HK-2 (cell line): ENCODE data around the gene SLC37A1.
A peak's percentile ranks its signal among the peaks of the same experiment; 100 is the strongest.

ENCODE experiments used
- DNase-seq: peaks from one replicate; pipeline ENCODE4 v3.0.0-alpha.2; 2018; ENCODE audit not compliant: unreplicated experiment

The SLC37A1 gene

GRCh38 chr21:42479582-42479981 is 34.1 kb upstream of the SLC37A1 start:
- no peak for DNase-seq

DNA sequence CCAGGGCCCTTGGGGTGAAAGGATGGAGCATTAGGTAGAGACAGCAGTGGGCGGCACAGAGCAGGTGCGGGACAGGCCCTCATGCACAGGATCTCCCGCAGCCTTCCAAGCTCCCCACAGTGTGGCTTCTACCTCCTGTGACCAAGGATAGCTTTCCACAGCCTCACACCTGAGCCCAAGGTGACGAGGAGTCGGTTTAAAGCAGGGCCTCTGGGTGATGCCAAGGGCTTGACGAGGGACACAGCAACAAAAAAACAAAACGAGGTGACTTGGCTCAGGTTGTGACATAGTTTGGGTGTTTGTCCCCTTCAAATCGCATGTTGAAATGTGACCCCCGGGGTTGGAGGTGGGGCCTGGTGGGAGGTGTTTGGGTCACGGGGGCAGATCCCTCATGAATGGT is 32.9 kb upstream of the SLC37A1 start:
- DNase-seq: no peak

GRCh38 chr21:42481169-42481568 is 32.5 kb upstream of the SLC37A1 start:
- no peak for DNase-seq

DNA sequence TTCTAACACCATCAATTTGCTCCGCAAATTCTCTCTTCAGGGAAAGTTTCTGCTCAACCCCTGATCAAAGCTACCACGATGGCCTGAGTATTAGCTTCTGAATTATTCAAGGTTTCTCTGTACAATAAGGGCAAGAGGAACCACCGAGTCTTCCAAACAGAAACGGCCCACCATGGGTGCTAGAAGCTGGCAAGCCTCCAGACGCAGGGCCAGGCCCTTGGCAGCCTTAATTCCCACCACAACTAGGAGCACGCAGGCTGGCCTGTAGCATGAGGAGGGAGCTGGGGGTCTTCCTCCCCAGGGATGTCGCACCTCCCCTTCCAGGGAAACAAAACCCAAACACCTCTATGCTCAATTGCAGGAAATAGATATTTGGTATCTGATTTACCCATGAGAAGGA is 28.7 kb upstream of the SLC37A1 start:
- no peak for DNase-seq

GRCh38 chr21:42486072-42486471 is 27.6 kb upstream of the SLC37A1 start:
- DNase-seq: no peak

DNA sequence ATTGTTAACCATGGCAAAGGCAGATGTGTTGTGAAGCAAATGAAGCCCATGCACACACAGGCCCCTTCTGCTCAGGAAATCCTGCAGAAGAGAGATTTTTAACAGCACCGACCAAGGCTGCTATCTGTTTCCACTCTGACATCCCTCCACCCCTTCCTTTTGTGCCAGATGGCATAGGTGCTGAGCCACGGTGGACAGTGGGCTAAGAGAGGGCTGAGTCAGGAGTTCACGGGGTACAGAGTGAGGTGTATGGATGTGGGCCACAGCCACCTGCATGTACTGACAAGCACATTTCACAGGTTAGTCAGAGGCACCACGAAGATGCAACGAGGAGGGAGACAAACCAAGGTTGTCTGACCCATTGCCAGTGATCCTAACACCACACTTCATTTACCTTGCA is 27.1 kb upstream of the SLC37A1 start:
- DNase-seq: no peak

- DNase-seq: no peak
Observed at GRCh38 chr21:42489006-42489563, 24.6 kb upstream of the SLC37A1 start.

DNA sequence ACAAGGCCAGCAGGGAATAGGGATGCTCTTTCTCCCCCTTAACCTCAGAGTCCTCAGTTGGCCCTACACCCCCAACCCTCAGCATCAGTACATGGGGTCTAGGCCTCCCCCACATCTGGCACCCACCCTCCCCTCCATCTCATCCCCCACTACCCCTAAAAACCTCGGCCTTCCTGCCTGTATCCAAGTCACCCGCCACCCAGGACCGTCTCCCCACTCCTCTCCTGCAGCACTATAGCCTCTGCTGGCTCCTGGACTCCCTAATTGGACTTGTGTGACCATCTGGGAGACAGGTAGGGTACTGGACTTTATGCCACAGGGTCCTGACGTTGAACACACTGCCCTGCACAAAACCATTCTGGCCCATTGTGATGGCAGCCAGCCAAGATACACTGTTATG is 23.7 kb upstream of the SLC37A1 start:
- no peak for DNase-seq

DNA sequence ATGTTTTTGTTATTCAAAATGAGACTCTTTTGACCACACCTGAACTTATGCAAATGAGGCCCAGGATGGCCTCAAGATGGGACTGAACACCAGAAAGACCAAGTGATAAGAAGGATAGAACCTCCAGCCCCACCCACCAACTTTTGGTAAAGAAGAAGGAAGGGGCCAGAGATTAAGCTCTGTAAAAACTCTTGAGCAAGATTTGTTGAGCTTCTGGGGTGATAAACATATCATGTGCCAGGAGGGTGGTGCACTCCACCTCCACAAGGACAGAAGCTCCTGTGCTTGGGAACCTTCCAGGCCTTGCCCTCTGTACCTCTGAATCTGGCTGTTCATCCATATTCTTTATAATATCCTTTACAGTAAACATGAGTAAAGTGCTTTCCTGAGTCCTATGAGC is 22.9 kb upstream of the SLC37A1 start:
- no peak for DNase-seq

GRCh38 chr21:42491328-42491727 is 22.3 kb upstream of the SLC37A1 start:
- DNase-seq: no peak

- no peak for DNase-seq
Observed at GRCh38 chr21:42492201-42492600, 21.5 kb upstream of the SLC37A1 start.

DNA sequence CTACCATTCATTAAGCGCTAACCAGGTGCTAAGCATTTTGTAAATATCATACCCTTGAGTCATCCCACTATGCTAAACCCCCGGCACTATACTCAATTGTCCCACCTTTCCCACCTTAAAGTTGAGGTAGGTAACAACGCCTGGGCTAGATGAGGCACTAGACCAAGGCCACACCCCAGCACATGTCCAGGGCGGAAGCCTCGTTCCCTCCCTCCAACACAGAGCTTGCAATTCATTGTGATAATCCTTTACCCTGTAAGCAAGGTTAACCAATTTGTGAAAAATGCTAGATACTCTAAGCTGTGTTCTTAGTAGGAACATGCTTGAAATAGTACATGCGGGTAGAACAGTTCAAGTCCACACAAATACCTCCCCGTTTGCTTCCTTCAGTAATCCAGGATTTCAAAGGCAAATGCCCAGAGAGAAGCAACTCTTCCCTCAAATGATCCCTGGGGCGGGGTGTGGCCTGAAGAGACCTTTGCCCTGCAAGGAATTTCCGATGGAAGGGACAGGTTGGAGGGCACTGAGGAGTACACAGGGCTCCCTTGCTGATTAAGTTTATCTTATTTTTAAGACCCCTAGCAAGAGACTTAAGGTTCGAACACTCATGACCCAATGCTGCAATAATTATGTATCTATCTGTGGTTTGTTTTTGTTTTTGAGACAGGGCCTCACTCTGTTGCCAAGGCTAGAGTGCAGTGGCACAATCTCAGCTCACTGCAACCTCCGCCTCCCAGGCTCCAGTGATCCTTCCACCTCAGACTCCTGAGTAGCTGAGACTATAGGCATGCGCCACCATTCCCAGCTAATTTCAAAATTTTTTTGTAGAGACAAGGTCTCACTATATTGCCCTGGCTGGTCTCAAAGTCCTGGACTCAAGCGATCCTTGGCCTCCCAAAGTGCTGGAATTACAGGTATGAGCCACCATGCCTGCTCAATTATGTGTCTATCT is 20.3 kb upstream of the SLC37A1 start:
- DNase-seq: no peak

DNA sequence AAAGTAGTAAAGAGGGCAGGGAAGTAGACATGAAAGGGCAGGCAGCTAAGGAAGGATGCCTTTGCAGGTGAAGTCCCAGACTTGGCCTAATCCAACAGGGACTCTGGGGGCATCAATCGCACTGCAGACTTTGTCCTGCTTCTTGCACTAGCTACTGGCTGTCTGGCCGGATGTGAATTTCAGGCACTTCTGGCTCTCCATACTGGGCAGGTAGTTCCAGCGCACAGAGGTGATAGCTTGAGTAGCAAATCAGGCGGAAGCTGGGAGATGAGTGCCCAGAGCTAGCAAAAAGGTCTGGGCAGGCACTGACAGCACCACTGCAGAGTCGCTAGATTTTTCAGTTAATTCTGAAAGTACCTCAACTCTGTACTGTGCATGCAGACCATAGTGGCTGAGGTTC is 18.6 kb upstream of the SLC37A1 start:
- DNase-seq: no peak

DNA sequence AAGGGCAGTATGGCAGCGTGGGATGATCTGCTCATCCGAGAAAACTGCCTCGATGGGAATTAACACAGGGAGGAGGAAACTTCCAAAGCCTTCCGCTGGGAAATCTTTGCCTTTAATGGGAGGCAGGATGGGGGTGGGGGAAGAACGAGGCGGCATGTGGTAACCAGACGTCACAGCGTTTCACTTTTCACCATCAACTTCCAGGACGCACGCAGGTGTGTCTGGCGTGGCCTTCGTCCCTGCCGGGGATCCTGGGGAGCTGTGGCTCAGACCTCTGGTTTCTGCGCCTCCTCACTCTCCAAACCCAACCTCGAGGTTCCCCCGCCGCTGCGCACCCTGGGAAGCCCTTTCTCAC is 17.9 kb upstream of the SLC37A1 start:
- no peak for DNase-seq

DNA sequence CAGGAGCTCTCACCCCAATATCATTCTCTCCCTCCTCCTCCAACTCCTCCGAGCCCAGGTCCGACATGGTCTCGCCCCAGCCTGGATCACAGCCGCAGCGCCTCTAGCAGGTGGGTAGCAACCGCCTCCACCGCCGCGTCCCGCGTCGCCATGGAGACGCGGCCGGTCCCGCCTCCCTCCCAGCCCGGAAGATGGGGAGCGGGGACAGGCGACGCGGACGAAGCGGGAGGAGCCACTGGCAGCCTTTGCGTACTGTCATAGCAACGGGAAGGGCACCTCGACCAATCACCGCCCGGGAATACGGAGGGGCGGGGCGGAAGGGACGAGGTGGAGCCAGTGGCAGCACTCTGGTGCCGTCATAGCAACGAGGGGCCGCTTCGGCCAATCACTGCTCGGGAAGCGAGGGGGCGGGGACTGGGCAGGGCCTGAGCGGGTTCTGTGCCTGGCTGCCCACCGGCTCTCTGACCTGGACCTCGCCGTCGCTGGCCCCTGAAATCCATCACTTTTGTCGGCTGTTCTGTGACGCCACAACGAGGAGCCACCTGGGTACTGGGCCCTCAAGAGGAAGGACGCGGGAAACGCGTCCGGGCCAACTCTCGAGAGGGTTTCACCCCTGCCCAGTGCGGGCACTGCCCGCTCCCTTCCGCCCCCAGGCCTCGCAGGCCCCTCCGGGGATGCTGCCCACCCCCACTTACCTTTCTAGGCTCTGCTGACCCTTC is 17.4 kb upstream of the SLC37A1 start, which contains the start of gene RSPH1:
TSS of gene RSPH1 (minus strand) at position 105 of the 719 bp plus-strand sequence. CDS start at position 67, 38 bp downstream.
- peak; percentile 95 for DNase-seq

- DNase-seq: no peak
Observed at GRCh38 chr21:42496839-42497202, 16.8 kb upstream of the SLC37A1 start.

DNA sequence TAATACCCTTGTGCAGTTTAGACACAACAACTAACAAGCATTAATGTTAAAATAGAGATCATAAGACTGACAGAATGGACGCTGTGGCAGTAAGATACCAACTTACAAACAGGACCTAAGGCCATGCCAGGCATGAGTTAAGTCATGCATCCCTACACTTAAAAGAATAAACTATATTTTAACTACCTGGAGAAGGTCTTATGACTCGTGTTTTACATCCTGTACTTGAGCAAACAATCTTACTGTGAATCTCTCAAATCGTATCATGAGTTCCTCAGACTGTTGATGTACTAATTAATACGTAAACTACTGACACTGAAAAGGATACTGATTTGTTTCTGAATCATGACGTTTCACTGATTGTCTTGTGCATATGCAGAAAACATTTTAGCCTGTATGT is 15.6 kb upstream of the SLC37A1 start:
- DNase-seq: no peak

DNA sequence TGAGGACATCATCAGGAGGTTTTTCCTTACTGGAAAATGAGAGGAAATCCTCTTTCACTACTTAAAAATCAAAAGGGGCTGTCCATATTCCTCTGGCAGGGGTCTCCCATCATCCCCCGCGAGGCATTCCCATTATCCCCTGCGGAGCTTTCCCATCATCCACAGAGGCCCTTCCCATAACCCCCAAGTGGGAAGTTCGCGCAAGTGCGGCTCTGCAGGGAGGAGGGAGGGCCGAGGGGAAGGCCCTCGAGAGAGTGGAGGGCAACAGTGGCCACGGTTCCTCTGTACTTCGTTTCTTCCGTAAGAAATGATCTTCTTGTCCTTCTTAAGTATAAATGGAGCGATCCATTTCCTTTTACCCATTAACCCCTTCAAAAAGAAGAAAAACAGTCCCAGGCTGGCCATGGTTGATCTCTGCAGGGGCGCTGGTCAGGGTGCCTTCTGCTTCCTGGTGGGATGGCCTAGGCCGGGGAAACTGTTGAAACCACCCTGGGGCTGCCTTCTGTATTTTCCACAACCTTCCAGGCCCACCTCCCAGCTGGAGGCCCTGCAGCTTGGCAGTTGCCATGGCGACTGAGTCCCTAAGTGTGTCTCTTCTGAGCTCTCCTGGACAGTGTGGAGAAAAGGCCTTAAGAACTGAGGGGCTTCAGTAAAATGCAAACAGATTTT is 14.1 kb upstream of the SLC37A1 start:
- no peak for DNase-seq

- DNase-seq: no peak
Observed at GRCh38 chr21:42500225-42500624, 13.4 kb upstream of the SLC37A1 start.

GRCh38 chr21:42500736-42501135 is 12.9 kb upstream of the SLC37A1 start:
- DNase-seq: no peak

GRCh38 chr21:42503711-42504110 is 9.9 kb upstream of the SLC37A1 start:
- DNase-seq: no peak

DNA sequence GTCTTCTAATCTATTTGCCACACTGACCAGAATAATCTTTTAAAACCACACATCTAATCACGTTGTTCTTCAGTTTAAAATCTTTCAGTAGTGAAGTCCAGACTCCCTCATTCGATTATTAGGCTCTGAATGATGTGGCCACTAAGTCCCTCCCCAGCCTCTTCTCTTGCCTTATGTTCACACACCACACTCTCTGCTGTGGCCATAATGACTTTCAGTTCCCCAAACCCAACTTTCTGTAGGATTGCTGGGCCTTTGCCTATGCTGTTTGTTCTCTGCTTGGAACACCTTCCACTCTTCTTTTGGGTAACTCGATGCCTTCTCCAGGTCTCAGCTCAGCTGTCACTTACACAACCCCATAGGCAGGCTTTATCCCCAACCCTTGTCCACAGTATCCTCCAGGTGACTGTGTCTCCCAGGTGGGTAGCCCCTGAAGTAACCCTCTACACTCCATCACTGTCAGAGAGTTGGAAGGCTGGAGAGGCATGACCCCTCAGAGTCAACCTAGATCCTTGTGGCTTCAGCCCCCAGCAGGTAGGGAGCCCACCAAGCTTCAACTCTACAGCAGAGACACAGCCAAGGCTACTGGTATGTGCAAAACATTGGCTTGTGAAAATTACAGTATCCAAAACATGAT is 8.4 kb upstream of the SLC37A1 start:
- DNase-seq: no peak
